Activated effector memory CD4-positive, alpha-beta T cell treated with Interleukin-2 at 50 U/mL for 16 hours (primary cell): ENCODE measurements around the gene ANKS1B.

Experiments
- DNase-seq: peaks from one replicate; pipeline ENCODE4 v3.0.0-alpha.2; 2020

The ANKS1B gene

GRCh38 chr12:99552022-99552421 lies 432.7 kb downstream of the ANKS1B start:
- DNase-seq, result no peak

GRCh38 chr12:99549651-99550050 lies 435.1 kb downstream of the ANKS1B start:
- DNase-seq, result no peak

- no peak for DNase-seq
Observed at GRCh38 chr12:99549196-99549595, 435.5 kb downstream of the ANKS1B start.

- no peak for DNase-seq
Observed at GRCh38 chr12:99544457-99544856, 440.3 kb downstream of the ANKS1B start.

- DNase-seq, result no peak
Observed at GRCh38 chr12:99529966-99530365, 454.8 kb downstream of the ANKS1B start.

GRCh38 chr12:99528478-99528877 lies 456.3 kb downstream of the ANKS1B start:
- no peak for DNase-seq

- no peak for DNase-seq
Observed at GRCh38 chr12:99523853-99524252, 460.9 kb downstream of the ANKS1B start.

- no peak for DNase-seq
Observed at GRCh38 chr12:99522456-99522855, 462.3 kb downstream of the ANKS1B start.

- no peak for DNase-seq
Observed at GRCh38 chr12:99521664-99522063, 463.1 kb downstream of the ANKS1B start.

GRCh38 chr12:99513066-99513465 lies 471.7 kb downstream of the ANKS1B start:
- no peak for DNase-seq

- no peak for DNase-seq
Observed at GRCh38 chr12:99505805-99506204, 478.9 kb downstream of the ANKS1B start.

- no peak for DNase-seq
Observed at GRCh38 chr12:99498756-99499155, 486.0 kb downstream of the ANKS1B start.

GRCh38 chr12:99495799-99496198 lies 488.9 kb downstream of the ANKS1B start:
- no peak for DNase-seq

- DNase-seq, result no peak
Observed at GRCh38 chr12:99493197-99493596, 491.5 kb downstream of the ANKS1B start.

GRCh38 chr12:99486277-99486676 lies 498.5 kb downstream of the ANKS1B start:
- no peak for DNase-seq

- no peak for DNase-seq
Observed at GRCh38 chr12:99479149-99479548, 505.6 kb downstream of the ANKS1B start.

GRCh38 chr12:99476956-99477355 lies 507.8 kb downstream of the ANKS1B start:
- no peak for DNase-seq

GRCh38 chr12:99455350-99456035 lies 529.2 kb downstream of the ANKS1B start:
- no peak for DNase-seq

GRCh38 chr12:99454539-99455172 lies 530.1 kb downstream of the ANKS1B start:
- DNase-seq, result no peak

GRCh38 chr12:99453836-99454538 lies 530.7 kb downstream of the ANKS1B start:
- no peak for DNase-seq

GRCh38 chr12:99450036-99450630 lies 534.6 kb downstream of the ANKS1B start:
- no peak for DNase-seq

- DNase-seq, result no peak
Observed at GRCh38 chr12:99444859-99445316, 539.8 kb downstream of the ANKS1B start.

- DNase-seq, result no peak
Observed at GRCh38 chr12:99442758-99443157, 542.0 kb downstream of the ANKS1B start.

GRCh38 chr12:99439399-99439798 lies 545.3 kb downstream of the ANKS1B start:
- DNase-seq, result no peak
